Endothelial cell of umbilical vein (primary cell): Measurements from ENCODE around the gene DDX59. TPM values are rescaled to one million over a fixed set of nuclear protein-coding genes. Genes with fewer than 3 reads are reported as not detected.

ENCODE experiments used
- BruUV-seq: library from RNA; stranded (reverse); fragments of 400-500 nt; replicated peaks from 2 replicates; lab custom pipeline; 2021; lab: Mats Ljungman, UMichigan
- CTCF ChIA-PET: fragments of 300-600, 350-600 bp; sonication (Branson Sonifier 250); formaldehyde crosslinking; loops from one replicate; lab custom pipeline; 2021; ENCODE audit warnings: antibody characterized with exemption, inconsistent platforms; lab: Charles Lee
- POLR2A ChIA-PET: fragments of 300-600, 350-600 bp; sonication (Branson Sonifier 250); formaldehyde crosslinking; loops from one replicate; lab custom pipeline; 2021; ENCODE audit warnings: antibody characterized with exemption, inconsistent platforms; lab: Charles Lee
- DNase-seq: peaks from one replicate; pipeline ENCODE4 v3.0.0-alpha.2; 2011; ENCODE audit warnings: low read depth, low spot score
- FAIRE-seq: peaks from 2 replicates; lab custom pipeline; 2011; peaks lifted over from hg19 to GRCh38; lab: Jason Lieb, UNC
- H2AFZ ChIP-seq: 2 replicates; pipeline ENCODE4 v1.6.0; 2012; ENCODE audit warnings: low read depth, low read length, control low read depth, inconsistent platforms
- H3K27ac ChIP-seq: 2 replicates; pipeline ENCODE4 v1.5.1; 2011; ENCODE audit warnings: low read depth, mild to moderate bottlenecking, control low read depth, low read length, moderate library complexity; ENCODE audit not compliant: insufficient read depth
- H3K27me3 ChIP-seq, 2 experiments: 2 replicates each; pipeline versions ENCODE4 v1.6.0 to v1.6.1; 2011; ENCODE audit warnings: low read length in 2 of 2, mixed read lengths in 1 of 2; ENCODE audit not compliant: control insufficient read depth in 2 of 2, insufficient read depth in 2 of 2
- H3K36me3 ChIP-seq, 2 experiments: 2 replicates in 1 of 2; 3 replicates in 1 of 2; pipeline ENCODE4 v1.5.1; 2011; ENCODE audit warnings: low read length in 2 of 2, mild to moderate bottlenecking in 1 of 2, moderate library complexity in 1 of 2; ENCODE audit not compliant: control insufficient read depth in 2 of 2, insufficient read depth in 2 of 2; ENCODE audit errors: extremely low read depth in 1 of 2
- H3K4me1 ChIP-seq: 3 replicates; pipeline ENCODE4 v1.5.1; 2011; ENCODE audit warnings: mild to moderate bottlenecking, low read length; ENCODE audit not compliant: control insufficient read depth, insufficient read depth; ENCODE audit errors: extremely low read depth
- H3K4me2 ChIP-seq: 2 replicates; pipeline ENCODE4 v1.6.1; 2011; ENCODE audit warnings: low read length, control low read depth, mixed read lengths; ENCODE audit not compliant: insufficient read depth
- H3K4me3 ChIP-seq, 3 experiments: fragments of 200-600 bp in 1 of 3; sonication (generic), shearing (Covaris generic) in 1 of 3; replicated peaks in 1 of 3; 2 replicates each; pipeline ENCODE4 v1.5.1; 2011 to 2016; ENCODE audit warnings: control low read depth in 3 of 3, low read length in 3 of 3, mild to moderate bottlenecking in 2 of 3, inconsistent platforms in 1 of 3, low read depth in 1 of 3, moderate library complexity in 1 of 3; ENCODE audit not compliant: insufficient read depth in 1 of 3
- H3K79me2 ChIP-seq: 2 replicates; pipeline ENCODE4 v1.6.0; 2012; ENCODE audit warnings: low read length, inconsistent platforms; ENCODE audit not compliant: control insufficient read depth, insufficient read depth
- H3K9ac ChIP-seq: replicated peaks from 2 replicates; pipeline ENCODE3; 2011; ENCODE audit warnings: low read length, control low read depth; ENCODE audit not compliant: insufficient read depth; ENCODE audit errors: extremely low read depth
- H3K9me1 ChIP-seq: replicated peaks from 3 replicates; pipeline ENCODE4 v1.6.0; 2011; ENCODE audit warnings: mild to moderate bottlenecking, low read length; ENCODE audit not compliant: control insufficient read depth, insufficient read depth; ENCODE audit errors: extremely low read depth
- H3K9me3 ChIP-seq: replicated peaks from 2 replicates; pipeline ENCODE4 v1.5.1; 2012; ENCODE audit warnings: low read length, inconsistent platforms; ENCODE audit not compliant: control insufficient read depth, insufficient read depth
- H4K20me1 ChIP-seq: replicated peaks from 2 replicates; pipeline ENCODE3; 2011; ENCODE audit warnings: mild to moderate bottlenecking, low read length; ENCODE audit not compliant: control insufficient read depth, insufficient read depth; ENCODE audit errors: extremely low read depth
- CTCF ChIP-seq, 2 donors: IDR thresholded peaks; 1 replicate in 1 of 2; 2 replicates in 1 of 2; pipeline ENCODE4 v1.5.1; 2011; ENCODE audit warnings: low read length in 2 of 2, mild to moderate bottlenecking in 2 of 2, moderate library complexity in 2 of 2, control low read depth in 1 of 2, inconsistent platforms in 1 of 2, low read depth in 1 of 2; ENCODE audit not compliant: insufficient read depth in 1 of 2; ENCODE audit errors: extremely low read depth in 1 of 2
- EZH2 ChIP-seq: IDR thresholded peaks from 2 replicates; pipeline ENCODE4 v1.6.1; 2012; ENCODE audit warnings: borderline replicate concordance, low read depth, mild to moderate bottlenecking, moderate library complexity, low read length, inconsistent platforms; ENCODE audit not compliant: severe bottlenecking
- FOS ChIP-seq: IDR thresholded peaks from 2 replicates; pipeline ENCODE4 v1.6.1; 2011; ENCODE audit warnings: mild to moderate bottlenecking, low read length, moderate library complexity, borderline replicate concordance; ENCODE audit not compliant: insufficient read depth
- GATA2 ChIP-seq: IDR thresholded peaks from 2 replicates; pipeline ENCODE4 v1.7.0; 2011; ENCODE audit warnings: low read depth, mild to moderate bottlenecking, moderate library complexity, mixed read lengths, low read length; ENCODE audit not compliant: insufficient read length, insufficient read depth
- JUN ChIP-seq: IDR thresholded peaks from 2 replicates; pipeline ENCODE4 v1.6.1; 2011; ENCODE audit warnings: borderline replicate concordance, low read depth; ENCODE audit not compliant: insufficient read length, insufficient read depth
- MAX ChIP-seq: IDR thresholded peaks from 2 replicates; pipeline ENCODE4 v1.6.1; 2011; ENCODE audit not compliant: insufficient read depth, insufficient read length
- MYC ChIP-seq: IDR thresholded peaks from one replicate; pipeline ENCODE4 v1.6.1; 2011; ENCODE audit warnings: mild to moderate bottlenecking, low read depth, low read length
- POLR2A ChIP-seq: IDR thresholded peaks from 2 replicates; pipeline ENCODE4 v1.6.1; 2012; ENCODE audit warnings: low read depth, mild to moderate bottlenecking, control low read depth, low read length
- POLR2AphosphoS5 ChIP-seq: IDR thresholded peaks from 2 replicates; pipeline ENCODE4 v1.6.1; 2012; ENCODE audit warnings: low read depth, mild to moderate bottlenecking, control low read depth, low read length, moderate library complexity; ENCODE audit not compliant: insufficient read depth
- dilution Hi-C: fragments of 300-500 bp; cut with MboI; formaldehyde crosslinking; loops from one replicate; pipeline ENCODE4 v1.15.0; 2019; ENCODE audit warnings: low sequenced_read_pairs; ENCODE audit not compliant: extremely low pct_ligation_motif_present
- intact Hi-C: fragments of 100-400 bp; cut with micrococcal nuclease; formaldehyde crosslinking; loops from one replicate; pipeline ENCODE4 v1.10.0; 2022
- polyA plus RNA-seq, 4 experiments: library from polyadenylated mRNA; depleted of rRNA in 3 of 4; stranded (reverse) in 3 of 4; unstranded in 1 of 4; fragments of >200 nt; gene quantifications; 2 replicates each; pipeline versions ENCODE4 v1.2.1 to v1.2.3, GENCODE V29; 2011 to 2012; ENCODE audit warnings: missing spikeins in 1 of 4
- total RNA-seq: library from RNA; stranded (reverse); gene quantifications from 2 replicates; pipeline ENCODE4 v1.2.3, GENCODE V29; 2021

The DDX59 gene
- total and polyA plus RNA-seq, 2 donors (not counting 3 experiments of a cell fraction or from before 2014, with no cell fraction given), result 8.1 to 17.7 TPM

- Histone ChIP-seq H3K27ac (no peak overlapping the region), H3K9me3 (no peaks in the 10 kb centered on the region), H3K36me3 (no peaks in the 10 kb centered on the region), H3K9me1 (no peaks in the 10 kb centered on the region), H3K4me1 (peaks cover 3% of the 10 kb centered on the region), H3K9ac (no peak overlapping the region), H3K79me2 (no peaks in the 10 kb centered on the region), H4K20me1 (no peaks in the 10 kb centered on the region), H3K4me3 (no peak overlapping the region), H2AFZ (no peak overlapping the region), H3K27me3 (no peaks in the 10 kb centered on the region), H3K4me2 (no peak overlapping the region)
- intact Hi-C loops (no loop called here), dilution Hi-C loops (no loop called here)
- DNase-seq (no peak), FAIRE-seq (no peak)
- BruUV-seq, result no TSS peak
- ChIA-PET POLR2A (no interaction called here), CTCF (interaction anchor here (0.6 to 1.2 kb wide), 3 partner anchors 13 to 176 kb away, joined by 3 to 4 read pairs (median 3); no protein-coding TSS in a partner anchor)
- TF ChIP-seq CTCF (IDR thresholded peaks at IDR 0.05; ENCODE audit: extremely low read depth in 1 of 2, insufficient read depth in 1 of 2, low read depth in 1 of 2, low read length in 2 of 2) (no peak), POLR2A (no peak), POLR2AphosphoS5 (no peak), GATA2 (no peak), EZH2 (no peak), FOS (no peak), JUN (no peak), MAX (no peak), MYC (no peak)
These were observed 42.0 kb downstream of the DDX59 start for GRCh38 chr1:200627575-200628222.
